OCI-M2 (cell line): ENCODE data around the gene ESM1.

Experiments
- DNase-seq: peaks from one replicate; lab custom pipeline; 2025; ENCODE audit not compliant: unreplicated experiment; lab: John Stamatoyannopoulos, UW

Gene ESM1

GRCh38 chr5:54988218-54988617, 2.8 kb upstream of the ESM1 start:
- no peak for DNase-seq

- no peak for DNase-seq
Observed at GRCh38 chr5:54986269-54986654, 869 bp upstream of the ESM1 start.

- DNase-seq, result no peak
Observed at GRCh38 chr5:54981928-54982327, 3.5 kb downstream of the ESM1 start.

GRCh38 chr5:54975701-54976100, 9.7 kb downstream of the ESM1 start:
- no peak for DNase-seq

GRCh38 chr5:54969856-54970828, 15.3 kb downstream of the ESM1 start:
- DNase-seq, result no peak

GRCh38 chr5:54969242-54969641, 16.2 kb downstream of the ESM1 start:
- DNase-seq, result no peak

- DNase-seq, result no peak
Observed at GRCh38 chr5:54965806-54966205, 19.6 kb downstream of the ESM1 start.

- no peak for DNase-seq
Observed at GRCh38 chr5:54964405-54964804, 21.0 kb downstream of the ESM1 start.

GRCh38 chr5:54959673-54960418, 25.5 kb downstream of the ESM1 start:
- no peak for DNase-seq

GRCh38 chr5:54956922-54957321, 28.5 kb downstream of the ESM1 start:
- no peak for DNase-seq

GRCh38 chr5:54947187-54947586, 38.2 kb downstream of the ESM1 start:
- DNase-seq, result no peak

- no peak for DNase-seq
Observed at GRCh38 chr5:54946306-54946819, 39.0 kb downstream of the ESM1 start.

GRCh38 chr5:54944364-54944763, 41.0 kb downstream of the ESM1 start:
- DNase-seq, result no peak

- no peak for DNase-seq
Observed at GRCh38 chr5:54942064-54942778, 43.2 kb downstream of the ESM1 start.

GRCh38 chr5:54936201-54936600, 49.2 kb downstream of the ESM1 start:
- no peak for DNase-seq

- DNase-seq, result no peak
Observed at GRCh38 chr5:54932789-54933188, 52.6 kb downstream of the ESM1 start.

- no peak for DNase-seq
Observed at GRCh38 chr5:54930736-54931135, 54.7 kb downstream of the ESM1 start.
